Endodermal cell (in vitro differentiated cells): ENCODE results near the gene NOS1AP. TPM values are rescaled to one million over a fixed set of nuclear protein-coding genes. Genes with fewer than 3 reads are reported as not detected.

Experiments used
- DNase-seq: peaks from one replicate; pipeline ENCODE4 v3.0.0-alpha.2; 2017
- H3K27ac ChIP-seq: 2 replicates; pipeline ENCODE4 v1.5.1; 2013; ENCODE audit warnings: mild to moderate bottlenecking, low read depth, low read length, moderate library complexity
- H3K27me3 ChIP-seq: 2 replicates; pipeline ENCODE4 v1.6.1; 2013; ENCODE audit warnings: mild to moderate bottlenecking, low read length, moderate library complexity; ENCODE audit not compliant: insufficient read depth, control insufficient read depth, poor library complexity, severe bottlenecking
- H3K36me3 ChIP-seq: 2 replicates; pipeline ENCODE4 v1.7.0; 2013; ENCODE audit warnings: mild to moderate bottlenecking, low read length, moderate library complexity; ENCODE audit not compliant: control insufficient read depth, insufficient read depth
- H3K4me1 ChIP-seq: one replicate; pipeline ENCODE4 v1.7.0; 2013; ENCODE audit warnings: low read length; ENCODE audit not compliant: control insufficient read depth, insufficient read depth
- H3K4me3 ChIP-seq: 2 replicates; pipeline ENCODE4 v1.5.1; 2013; ENCODE audit warnings: mild to moderate bottlenecking, low read length, moderate library complexity
- H3K9ac ChIP-seq: 2 replicates; pipeline ENCODE4 v1.6.1; 2013; ENCODE audit warnings: mild to moderate bottlenecking, low read length, moderate library complexity; ENCODE audit not compliant: poor library complexity, severe bottlenecking; ENCODE audit errors: extremely low read depth
- H3K9me3 ChIP-seq: 2 replicates; pipeline ENCODE4 v1.6.1; 2013; ENCODE audit warnings: mild to moderate bottlenecking, low read length, moderate library complexity; ENCODE audit not compliant: control insufficient read depth
- H3K27ac Mint-ChIP-seq: 2 replicates; pipeline ENCODE4 v1.8.0; 2020; ENCODE audit warnings: mixed read lengths
- H3K27me3 Mint-ChIP-seq: 2 replicates; pipeline ENCODE4 v1.8.0; 2021; ENCODE audit warnings: mild to moderate bottlenecking, mixed read lengths; ENCODE audit not compliant: insufficient read depth
- H3K36me3 Mint-ChIP-seq: 2 replicates; pipeline ENCODE4 v1.8.0; 2020; ENCODE audit warnings: low read depth, mixed read lengths
- H3K4me1 Mint-ChIP-seq: 2 replicates; pipeline ENCODE4 v1.8.0; 2020; ENCODE audit warnings: mixed read lengths
- H3K4me3 Mint-ChIP-seq: 2 replicates; pipeline ENCODE4 v1.8.0; 2020; ENCODE audit warnings: mild to moderate bottlenecking, moderate library complexity, mixed read lengths
- H3K9me3 Mint-ChIP-seq: 2 replicates; pipeline ENCODE4 v1.8.0; 2020; ENCODE audit warnings: mild to moderate bottlenecking, mixed read lengths
- CTCF ChIP-seq: fragments of 200-600 bp; sonication (generic); conservative IDR thresholded peaks from 2 replicates; pipeline ENCODE4 v1.5.0; 2021; ENCODE audit warnings: antibody characterized with exemption, mild to moderate bottlenecking
- WGBS, 2 experiments: methylation state at CpG; one replicate each; pipeline versions ENCODE4 v1.1.5 to v1.1.7; 2013; ENCODE audit warnings: missing lambda C conversion rate in 2 of 2, mixed read lengths in 1 of 2; ENCODE audit not compliant: insufficient coverage in 1 of 2, insufficient read length in 1 of 2; 5-methylcytosine and 5-hydroxymethylcytosine counted together
- total RNA-seq, 2 donors: library from RNA; stranded (reverse); fragmentation: NEBNext Ultra II Directional in 1 of 2; extraction: Animal tissue kit (Norgen Biotek cat#: 25700) in 1 of 2; gene quantifications; 2 replicates in 1 of 2; 3 replicates in 1 of 2; pipeline ENCODE4 v1.2.1, GENCODE V29; 2021

Gene NOS1AP
- total RNA-seq, 2 donors from 2014 or later = 4.8 to 5.9 TPM

- H3K9me3 Mint-ChIP-seq = no peaks in the 10 kb centered on the region
- WGBS, 2 experiments = 94 to 100% methylated on average over 3 to 4 of the region's 4 CpGs
- peaks cover 48% of the 10 kb centered on the region for H3K4me1 Mint-ChIP-seq
Measured at GRCh38 chr1:162297208-162297607, 227.7 kb downstream of the NOS1AP start.

GRCh38 chr1:162298266-162298665, 228.8 kb downstream of the NOS1AP start:
- peaks cover 5% of the 10 kb centered on the region for H3K27me3 Mint-ChIP-seq
- H3K36me3 Mint-ChIP-seq = no peaks in the 10 kb centered on the region
- WGBS, 2 experiments = 92 to 100% methylated on average over 1 to 2 of the region's 2 CpGs
- no peak for DNase-seq
- Histone ChIP-seq H3K4me3 (no peak overlapping the region), H3K4me1 (peaks cover 9% of the 10 kb centered on the region), H3K36me3 (no peaks in the 10 kb centered on the region), H3K9me3 (no peaks in the 10 kb centered on the region), H3K9ac (no peak overlapping the region), H3K27me3 (no peaks in the 10 kb centered on the region), H3K27ac (no peak overlapping the region)
- TF ChIP-seq CTCF = no peak
- no peaks in the 10 kb centered on the region for H3K9me3 Mint-ChIP-seq
- H3K4me3 Mint-ChIP-seq = no peak overlapping the region
- H3K27ac Mint-ChIP-seq = no peak overlapping the region
- H3K4me1 Mint-ChIP-seq = peaks cover 37% of the 10 kb centered on the region

More at GRCh38 chr1:162297208-162297607, 227.7 kb downstream of the NOS1AP start:
- Histone ChIP-seq H3K27me3 (no peaks in the 10 kb centered on the region), H3K4me1 (peaks cover 18% of the 10 kb centered on the region), H3K9ac (no peak overlapping the region), H3K4me3 (no peak overlapping the region), H3K36me3 (no peaks in the 10 kb centered on the region), H3K9me3 (no peaks in the 10 kb centered on the region), H3K27ac (no peak overlapping the region)
- no peak for DNase-seq
- peaks cover 5% of the 10 kb centered on the region for H3K27me3 Mint-ChIP-seq
- H3K27ac Mint-ChIP-seq = no peak overlapping the region
- no peak overlapping the region for H3K4me3 Mint-ChIP-seq
- no peaks in the 10 kb centered on the region for H3K36me3 Mint-ChIP-seq
- no peak for TF ChIP-seq CTCF

- H3K27ac Mint-ChIP-seq = no peak overlapping the region
- TF ChIP-seq CTCF = no peak
- Histone ChIP-seq H3K4me1 (peaks cover 9% of the 10 kb centered on the region), H3K4me3 (no peak overlapping the region), H3K27me3 (no peaks in the 10 kb centered on the region), H3K36me3 (no peaks in the 10 kb centered on the region), H3K9me3 (no peaks in the 10 kb centered on the region), H3K9ac (no peak overlapping the region), H3K27ac (no peak overlapping the region)
- H3K36me3 Mint-ChIP-seq = no peaks in the 10 kb centered on the region
- no peak overlapping the region for H3K4me3 Mint-ChIP-seq
- peaks cover 34% of the 10 kb centered on the region for H3K4me1 Mint-ChIP-seq
- DNase-seq = no peak
- H3K9me3 Mint-ChIP-seq = no peaks in the 10 kb centered on the region
- peaks cover 5% of the 10 kb centered on the region for H3K27me3 Mint-ChIP-seq
Measured at GRCh38 chr1:162299018-162299417, 229.5 kb downstream of the NOS1AP start.
